Activated B cell treated with CpG ODN at 0.5 μM for 24 hours (primary cell): ENCODE data around the gene TXNDC2. TPM values are rescaled to one million over a fixed set of nuclear protein-coding genes. Genes with fewer than 3 reads are reported as not detected.

Experiments
- ATAC-seq: fragments of 200-7000 bp; cut with Tn5 transposase; one replicate; pipeline ENCODE4 v1.10.0; 2021; ENCODE audit warnings: low read depth, mild to moderate bottlenecking, moderate library complexity
- CTCF ChIA-PET: fragments of 350-600 bp; sonication (Branson Sonifier 250); formaldehyde crosslinking; loops from one replicate; lab custom pipeline; 2021; ENCODE audit warnings: antibody characterized with exemption; lab: Charles Lee
- POLR2A ChIA-PET: fragments of 350-600 bp; sonication (Branson Sonifier 250); formaldehyde crosslinking; loops from one replicate; lab custom pipeline; 2021; ENCODE audit warnings: antibody characterized with exemption; lab: Charles Lee
- DNase-seq: peaks from one replicate; pipeline ENCODE4 v3.0.0; 2022
- H3K27ac Mint-ChIP-seq: one replicate; pipeline ENCODE4 v1.8.0; 2020; ENCODE audit warnings: mixed read lengths
- H3K27me3 Mint-ChIP-seq: one replicate; pipeline ENCODE4 v1.8.0; 2021; ENCODE audit warnings: mixed read lengths
- H3K36me3 Mint-ChIP-seq: one replicate; pipeline ENCODE4 v1.8.0; 2021; ENCODE audit warnings: low read depth, mixed read lengths
- H3K4me1 Mint-ChIP-seq: one replicate; pipeline ENCODE4 v1.8.0; 2021; ENCODE audit warnings: mixed read lengths
- H3K4me3 Mint-ChIP-seq: one replicate; pipeline ENCODE4 v1.8.0; 2020; ENCODE audit warnings: mild to moderate bottlenecking, mixed read lengths
- H3K9me3 Mint-ChIP-seq: one replicate; pipeline ENCODE4 v1.8.0; 2020; ENCODE audit warnings: mixed read lengths
- CTCF ChIP-seq: fragments of 200-600 bp; IDR thresholded peaks from one replicate; pipeline ENCODE4 v1.8.0; 2022; ENCODE audit warnings: antibody characterized with exemption, mild to moderate bottlenecking
- intact Hi-C: fragments of 100-400 bp; cut with micrococcal nuclease; formaldehyde crosslinking; loops from one replicate; pipeline ENCODE4 v1.15.1; 2024
- total RNA-seq: library from RNA; stranded (reverse); gene quantifications from 2 replicates; pipeline ENCODE4 v1.2.3, GENCODE V29; 2022

The TXNDC2 gene
- 0.13 and 0.54 TPM in 2 replicates for total RNA-seq

- no peak for DNase-seq
- ChIA-PET CTCF (no interaction called here), POLR2A (no interaction called here)
- no peaks in the 10 kb centered on the region for H3K9me3 Mint-ChIP-seq
- H3K27ac Mint-ChIP-seq: no peak within 1 kb of the TSS
- H3K36me3 Mint-ChIP-seq: no peaks in the 10 kb centered on the region
- TF ChIP-seq CTCF: no peak
- ATAC-seq: no peak
- no peaks in the 10 kb centered on the region for H3K4me1 Mint-ChIP-seq
- no peak within 1 kb of the TSS for H3K4me3 Mint-ChIP-seq
- no peaks in the 10 kb centered on the region for H3K27me3 Mint-ChIP-seq
- intact Hi-C loops: no loop called here
These were observed at the start of gene TXNDC2 for GRCh38 chr18:9885170-9886004. Gene TXNDC2 (plus strand): TSS chr18:9885973. CDS start chr18:9886681, 708 bp downstream.

- ChIA-PET CTCF (no interaction called here), POLR2A (no interaction called here)
- DNase-seq (no peak), ATAC-seq (no peak)
- H3K36me3 Mint-ChIP-seq: peaks cover 35% of the 10 kb centered on the region
- TF ChIP-seq CTCF: no peak
- H3K4me1 Mint-ChIP-seq: peaks cover 5% of the 10 kb centered on the region
- no peak overlapping the region for H3K27ac Mint-ChIP-seq
- no peaks in the 10 kb centered on the region for H3K27me3 Mint-ChIP-seq
- H3K9me3 Mint-ChIP-seq: no peaks in the 10 kb centered on the region
- intact Hi-C loops: no loop called here
- no peak overlapping the region for H3K4me3 Mint-ChIP-seq
These were observed 47.5 kb upstream of the TXNDC2 start for GRCh38 chr18:9838144-9838877.

GRCh38 chr18:9839211-9839610 is 46.6 kb upstream of the TXNDC2 start:
- ATAC-seq (no peak), DNase-seq (no peak)
- H3K27me3 Mint-ChIP-seq: no peaks in the 10 kb centered on the region
- H3K4me3 Mint-ChIP-seq: no peak overlapping the region
- no peak for TF ChIP-seq CTCF
- no peak overlapping the region for H3K27ac Mint-ChIP-seq
- peaks cover 37% of the 10 kb centered on the region for H3K36me3 Mint-ChIP-seq
- ChIA-PET POLR2A (no interaction called here), CTCF (no interaction called here)
- peaks cover 5% of the 10 kb centered on the region for H3K4me1 Mint-ChIP-seq
- no peaks in the 10 kb centered on the region for H3K9me3 Mint-ChIP-seq
- intact Hi-C loops: no loop called here

GRCh38 chr18:9839853-9840252 is 45.9 kb upstream of the TXNDC2 start:
- Mint-ChIP-seq H3K4me1 (peaks cover 5% of the 10 kb centered on the region), H3K36me3 (peaks cover 44% of the 10 kb centered on the region), H3K27me3 (no peaks in the 10 kb centered on the region), H3K9me3 (no peaks in the 10 kb centered on the region), H3K4me3 (no peak overlapping the region), H3K27ac (no peak overlapping the region)
- POLR2A ChIA-PET: no interaction called here
- intact Hi-C loops: no loop called here
- CTCF ChIA-PET: no interaction called here
- TF ChIP-seq CTCF: no peak
- DNase-seq: no peak
- no peak for ATAC-seq

GRCh38 chr18:9841752-9842151 is 44.0 kb upstream of the TXNDC2 start:
- ATAC-seq (no peak), DNase-seq (no peak)
- Mint-ChIP-seq H3K27me3 (no peaks in the 10 kb centered on the region), H3K27ac (no peak overlapping the region), H3K36me3 (peaks cover 52% of the 10 kb centered on the region), H3K9me3 (no peaks in the 10 kb centered on the region), H3K4me1 (peaks cover 5% of the 10 kb centered on the region), H3K4me3 (no peak overlapping the region)
- intact Hi-C loops: no loop called here
- no peak for TF ChIP-seq CTCF
- ChIA-PET POLR2A (no interaction called here), CTCF (no interaction called here)
